Hematopoietic multipotent progenitor cell treated with erythropoietin and hydrocortisone succinate and interleukin-3 and kit ligand, for 4 days (in vitro differentiated cells): ENCODE results near the gene ADRB2.
A peak's percentile ranks its signal among the peaks of the same experiment; 100 is the strongest.
"Not testable (repeated sequence)": the region's sequence is repeated elsewhere in the genome, so short reads cannot be mapped to it uniquely, and the experiment has no call there.

Source experiments
- DNase-seq: peaks from one replicate; pipeline ENCODE4 v3.0.0-alpha.2; 2015

ADRB2 gene

DNA sequence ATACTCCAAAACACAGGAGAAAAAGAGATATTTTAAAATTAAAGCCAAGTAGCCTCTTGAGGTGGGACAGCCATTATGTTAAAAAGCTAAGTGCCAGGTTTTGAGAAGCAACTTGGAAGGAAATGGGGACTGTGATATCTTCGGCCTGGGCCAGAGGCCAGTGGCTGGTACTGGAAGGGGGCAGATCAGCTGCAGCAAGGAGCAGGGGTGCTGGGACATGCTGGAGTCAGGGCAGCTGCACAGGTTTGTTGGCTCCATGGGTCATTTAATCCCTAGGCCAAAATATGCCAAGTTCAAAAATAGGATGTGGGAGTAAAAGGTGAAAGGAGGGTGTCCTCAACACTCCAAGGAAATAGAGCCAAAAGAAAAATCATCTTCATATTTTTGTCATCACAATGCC is 30.0 kb downstream of the ADRB2 start:
- no peak for DNase-seq

DNA sequence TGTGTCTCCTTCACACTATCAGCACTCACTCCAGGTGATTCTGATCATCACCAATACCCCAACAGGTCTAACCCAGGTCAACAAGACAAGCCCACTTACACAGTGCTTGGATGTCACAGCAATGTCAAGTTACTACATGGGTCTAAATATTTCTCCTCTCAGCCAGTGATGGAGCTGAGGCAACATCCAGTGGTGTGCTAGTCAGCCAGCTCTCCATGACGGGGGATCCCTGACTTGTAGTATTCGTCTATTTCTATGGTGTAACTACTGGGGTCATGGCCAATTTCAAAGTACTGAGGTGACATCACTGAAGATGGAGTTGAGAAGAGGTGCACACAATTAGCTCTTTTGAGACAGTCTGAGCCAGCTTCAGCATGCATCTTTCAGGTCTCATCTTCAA is 31.1 kb downstream of the ADRB2 start:
- DNase-seq = no peak

DNA sequence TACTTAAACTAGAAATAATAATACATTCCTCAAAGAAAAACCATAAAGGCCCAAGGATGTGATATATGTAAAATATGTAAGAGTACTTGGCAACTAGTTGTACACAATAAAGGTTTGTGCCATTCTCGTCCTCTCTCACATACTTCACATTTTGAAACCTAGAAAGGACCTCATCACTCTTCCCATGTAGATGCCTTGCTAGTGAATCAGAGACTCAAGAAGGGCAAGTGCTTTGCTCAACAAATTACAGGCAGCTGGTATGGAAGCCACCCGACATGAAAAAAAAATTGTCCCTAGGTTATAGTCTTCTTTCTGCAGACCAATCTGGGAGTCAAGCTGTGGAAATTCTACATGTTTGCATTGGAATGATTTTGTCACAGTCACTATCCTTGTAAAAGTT is 31.7 kb downstream of the ADRB2 start:
- no peak for DNase-seq

DNA sequence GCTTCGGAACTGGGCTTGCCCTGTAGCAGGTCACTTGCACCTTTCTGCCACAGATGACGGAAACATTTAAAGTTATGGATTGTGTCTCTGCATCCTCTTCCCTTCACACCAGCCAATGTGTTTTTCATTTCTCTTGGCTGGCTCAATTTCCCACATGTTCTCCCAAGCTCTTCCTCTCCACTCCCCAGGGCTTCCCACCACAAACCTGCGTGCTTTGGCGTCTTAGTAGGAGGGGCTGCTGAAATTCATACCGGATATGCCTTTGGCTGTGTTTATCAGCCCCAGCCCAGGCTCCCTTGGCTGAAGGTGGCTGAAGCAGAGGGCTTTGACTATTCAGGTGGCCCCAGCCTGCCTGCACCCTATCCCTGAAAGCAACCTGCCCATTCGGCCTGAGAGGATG is 32.1 kb downstream of the ADRB2 start:
- DNase-seq = no peak

DNA sequence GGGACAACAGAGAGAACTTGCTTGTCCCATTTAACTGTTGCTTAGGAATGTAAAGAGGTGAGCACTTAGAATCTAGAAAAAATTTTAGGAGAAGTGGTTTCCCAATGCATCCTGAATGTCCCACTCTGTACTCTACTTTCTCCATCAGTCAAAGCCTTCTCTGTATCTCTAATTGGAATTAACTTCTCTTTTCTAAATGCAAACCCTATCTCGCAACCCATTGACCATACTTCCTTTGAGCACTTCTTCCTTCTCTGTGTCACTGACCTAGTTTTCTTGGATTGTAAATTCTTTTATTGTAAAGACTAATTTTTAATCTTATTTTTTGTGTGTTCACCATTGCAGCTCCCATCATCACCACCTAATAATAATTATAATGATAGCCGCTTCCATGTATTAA is 33.3 kb downstream of the ADRB2 start:
- DNase-seq = peak; percentile 65

DNA sequence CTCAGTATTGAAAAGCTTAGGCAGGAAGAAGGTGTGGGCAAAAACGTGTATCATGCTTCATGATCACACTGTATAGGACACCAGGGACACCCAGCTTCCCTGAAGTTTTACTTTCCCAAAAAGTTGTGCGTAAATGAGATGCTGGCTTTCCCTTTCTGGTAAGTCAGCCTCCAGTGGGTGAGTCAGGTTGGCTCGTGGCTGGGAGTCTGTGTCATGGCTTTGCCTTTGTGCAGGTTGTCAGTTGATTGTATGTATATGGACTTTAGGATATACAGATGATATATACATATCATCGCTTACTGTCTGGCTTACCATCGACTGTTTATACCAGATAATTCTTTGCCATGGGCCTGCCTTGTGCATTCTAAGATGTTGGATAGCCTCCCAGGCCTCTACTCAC is 34.2 kb downstream of the ADRB2 start:
- no peak for DNase-seq

DNA sequence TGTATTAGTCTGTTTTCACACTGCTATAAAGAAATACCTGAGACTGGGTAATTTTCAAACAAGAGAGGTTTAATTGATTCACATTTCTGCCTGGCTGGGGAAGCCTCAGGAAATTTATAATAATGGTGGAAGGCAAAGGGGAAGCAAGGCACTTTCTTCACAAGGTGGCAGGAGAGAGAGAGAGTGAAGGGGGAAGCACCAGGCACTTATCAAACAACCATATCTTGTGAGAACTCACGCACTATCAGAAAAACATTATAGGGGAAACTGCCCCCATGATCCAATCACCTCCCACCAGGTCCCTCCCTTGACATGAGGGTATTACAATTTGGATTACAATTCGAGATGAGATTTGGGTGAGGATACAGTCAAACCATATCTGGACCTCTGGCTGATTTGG is 34.7 kb downstream of the ADRB2 start:
- peak; percentile 56 for DNase-seq

DNA sequence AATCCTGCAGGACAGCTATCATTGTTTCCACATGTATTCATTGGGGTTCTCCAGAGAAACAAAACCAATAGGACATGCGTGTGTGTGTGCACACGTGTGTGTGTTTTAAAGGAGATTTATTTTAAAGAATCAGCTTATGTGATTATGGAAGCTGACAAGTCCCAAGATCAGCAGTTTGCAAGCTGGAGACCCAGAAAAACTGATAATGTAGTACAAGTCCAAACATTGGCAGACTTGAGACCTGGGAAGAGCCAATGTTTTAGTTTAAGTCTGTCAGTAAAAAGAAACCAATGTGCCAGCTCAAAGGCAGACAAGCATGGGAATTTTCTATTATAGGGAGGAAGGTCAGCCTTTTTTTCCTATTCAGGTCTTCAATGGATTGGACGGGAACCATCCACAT is 35.3 kb downstream of the ADRB2 start:
- no peak for DNase-seq

DNA sequence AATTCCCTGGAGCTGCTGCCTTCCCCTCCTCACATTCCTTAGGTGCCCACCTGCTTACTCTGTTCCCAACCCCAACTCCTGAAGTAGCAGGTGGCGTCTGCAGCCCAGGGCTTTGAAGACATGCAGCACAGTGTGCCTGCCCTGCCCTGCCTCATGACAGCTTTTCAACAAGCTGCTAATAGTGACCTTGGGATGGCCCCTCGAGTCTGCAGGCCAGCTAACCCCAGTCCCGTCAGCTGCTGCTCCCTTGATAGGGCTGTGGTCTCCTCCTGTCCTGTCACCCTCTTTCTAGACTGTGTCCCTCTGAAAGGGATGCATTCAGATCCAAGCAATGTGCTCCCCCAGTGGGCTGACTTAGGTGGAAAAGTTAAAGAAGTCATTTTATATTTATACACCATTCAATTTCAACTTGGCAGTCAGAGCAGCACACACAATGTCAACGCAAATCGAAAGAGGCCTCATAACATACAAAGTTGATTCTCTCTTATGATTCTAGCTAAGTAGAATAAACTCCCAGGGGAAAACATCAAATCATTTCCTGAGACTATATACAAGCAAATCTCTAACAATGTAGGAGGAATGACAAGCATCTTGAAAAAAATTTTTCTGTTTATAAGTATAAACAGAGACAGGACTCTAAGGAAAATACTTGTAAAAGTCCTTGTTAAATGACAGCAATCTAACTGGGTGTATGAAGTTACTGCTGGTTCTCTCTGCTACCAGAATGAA is 37.9 kb downstream of the ADRB2 start:
- DNase-seq = no peak

DNA sequence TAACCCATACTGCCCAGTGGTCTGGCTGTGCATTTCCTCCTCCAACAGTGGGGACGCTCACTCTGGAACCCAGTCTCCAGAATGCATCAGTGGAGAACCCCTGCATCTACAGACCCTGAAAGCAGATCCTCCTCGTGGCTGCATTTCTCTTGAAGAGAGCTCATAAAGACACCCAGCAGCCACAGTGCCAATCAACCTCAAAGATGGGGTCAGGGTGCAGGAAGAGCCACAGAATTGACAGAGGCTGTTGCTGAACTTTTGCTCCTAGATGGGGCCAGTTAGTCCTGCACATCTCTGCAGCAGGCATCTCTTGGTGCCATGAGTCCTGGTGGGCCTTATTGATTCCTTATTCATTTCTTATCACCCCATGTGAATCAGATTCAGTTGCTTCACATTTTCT is 39.6 kb downstream of the ADRB2 start:
- no peak for DNase-seq

DNA sequence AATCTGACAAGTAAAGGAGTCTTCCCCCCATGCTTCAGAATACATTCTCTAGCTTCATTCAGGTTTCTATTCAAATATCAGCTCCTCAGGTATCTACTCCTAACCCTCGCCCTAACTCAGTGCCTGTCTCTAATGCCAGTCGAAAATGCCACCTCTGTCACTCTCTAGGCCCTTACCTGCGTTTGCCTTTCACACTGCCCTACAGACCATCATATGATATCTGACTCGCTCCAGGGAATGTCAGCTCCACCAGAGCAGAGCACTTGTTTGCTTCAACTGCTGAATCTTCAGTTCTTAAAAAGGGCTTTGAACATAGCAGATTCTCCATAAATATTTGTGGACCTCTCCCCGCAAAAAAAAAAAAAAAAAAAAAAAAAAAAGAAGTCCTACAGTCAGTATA is 46.7 kb downstream of the ADRB2 start:
- no peak for DNase-seq

DNA sequence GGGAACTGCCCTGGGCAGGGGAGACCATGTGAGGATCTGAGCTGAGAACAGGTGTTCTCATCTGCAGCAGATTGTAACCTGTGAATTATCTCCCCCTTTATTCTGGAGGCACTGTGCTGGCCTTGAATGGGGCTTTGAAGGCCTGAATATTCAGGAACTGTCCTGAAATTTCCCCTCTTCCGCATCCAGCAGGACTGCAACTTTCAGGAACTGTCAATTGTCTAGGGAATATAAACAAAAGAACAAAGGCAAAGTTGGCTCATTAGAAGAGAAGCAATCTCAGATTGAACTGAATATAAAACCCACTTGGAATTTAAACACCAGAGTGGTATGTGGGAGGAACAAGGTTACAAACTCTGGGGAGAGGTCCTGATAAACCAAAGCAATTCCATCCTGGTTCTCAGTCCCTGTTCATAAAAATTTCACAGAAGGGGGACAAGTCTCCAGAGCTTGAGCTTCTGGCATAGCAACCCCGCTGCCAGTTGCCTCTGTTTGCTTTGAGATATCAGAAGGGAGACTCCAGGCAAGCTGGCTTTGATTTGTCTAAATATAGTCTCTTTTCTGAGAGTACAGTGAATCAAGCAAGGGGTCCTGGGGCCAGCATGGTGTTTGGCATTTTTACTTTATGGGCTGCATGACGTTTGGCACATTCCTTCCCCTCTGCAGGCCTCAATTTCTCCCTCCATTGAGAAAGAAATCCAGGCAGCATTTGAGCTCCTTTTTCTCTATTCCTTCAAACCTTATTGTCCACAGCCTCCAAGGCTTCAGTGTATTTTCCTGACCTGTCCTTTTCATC is 47.5 kb downstream of the ADRB2 start:
- no peak for DNase-seq

DNA sequence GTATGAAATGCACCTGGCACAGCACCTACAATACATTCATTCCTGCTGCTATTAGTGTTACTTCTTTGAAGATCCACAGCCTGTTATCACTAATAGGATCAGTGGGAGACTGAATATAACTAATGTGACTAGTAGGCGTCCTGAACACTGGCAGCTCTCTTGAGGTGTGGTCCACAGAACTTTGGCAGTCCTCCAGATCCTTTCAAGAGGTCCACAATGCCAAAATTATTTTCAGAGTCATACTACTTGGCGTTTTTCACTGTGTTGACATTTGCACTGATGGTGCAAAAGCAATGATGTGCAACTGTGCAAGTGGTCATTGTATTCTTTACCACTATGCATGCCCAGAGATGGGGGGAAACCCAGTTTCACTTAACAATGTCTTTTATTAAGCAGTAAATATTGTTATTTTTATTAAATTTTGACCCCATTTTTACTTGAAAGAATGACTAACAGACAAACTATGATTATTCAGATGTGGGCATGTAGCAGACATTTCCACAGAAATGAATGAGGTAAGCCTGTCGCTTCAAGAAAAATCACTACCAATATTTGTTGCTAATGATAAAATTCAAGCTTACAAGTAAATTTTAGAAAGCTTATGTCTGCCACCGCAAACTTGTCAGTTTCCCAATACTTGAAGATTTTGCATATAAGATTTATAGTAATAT is 48.9 kb downstream of the ADRB2 start:
- DNase-seq = no peak

DNA sequence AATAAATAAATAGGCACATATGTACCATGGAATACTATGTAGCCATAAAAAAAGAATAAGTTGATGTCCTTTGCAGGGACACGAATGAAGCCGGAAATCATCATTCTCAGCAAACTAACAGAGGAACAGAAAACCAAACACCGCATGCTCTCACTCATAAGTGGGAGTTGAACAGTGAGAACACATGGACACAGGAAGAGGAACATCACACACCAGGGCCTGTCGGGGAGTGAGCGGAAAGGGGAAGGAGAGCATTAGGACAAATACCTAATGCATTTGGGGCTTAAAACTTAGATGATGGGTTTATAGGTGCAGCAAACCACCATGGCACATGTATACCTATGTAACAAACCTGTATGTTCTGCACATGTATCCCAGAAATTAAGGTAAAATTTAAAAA is 51.0 kb downstream of the ADRB2 start:
- DNase-seq = not testable (repeated sequence)
